Measurements from ENCODE around the gene ZNF320. TPM values are rescaled to one million over a fixed set of nuclear protein-coding genes. Genes with fewer than 3 reads are reported as not detected.

ZNF320 gene
- total and polyA plus RNA-seq, 9 of the 15 experiments (the other 6 are each of a cell fraction or from before 2014, with no cell fraction given) = 5.4 to 25.6 (median 11.7) TPM

DNA sequence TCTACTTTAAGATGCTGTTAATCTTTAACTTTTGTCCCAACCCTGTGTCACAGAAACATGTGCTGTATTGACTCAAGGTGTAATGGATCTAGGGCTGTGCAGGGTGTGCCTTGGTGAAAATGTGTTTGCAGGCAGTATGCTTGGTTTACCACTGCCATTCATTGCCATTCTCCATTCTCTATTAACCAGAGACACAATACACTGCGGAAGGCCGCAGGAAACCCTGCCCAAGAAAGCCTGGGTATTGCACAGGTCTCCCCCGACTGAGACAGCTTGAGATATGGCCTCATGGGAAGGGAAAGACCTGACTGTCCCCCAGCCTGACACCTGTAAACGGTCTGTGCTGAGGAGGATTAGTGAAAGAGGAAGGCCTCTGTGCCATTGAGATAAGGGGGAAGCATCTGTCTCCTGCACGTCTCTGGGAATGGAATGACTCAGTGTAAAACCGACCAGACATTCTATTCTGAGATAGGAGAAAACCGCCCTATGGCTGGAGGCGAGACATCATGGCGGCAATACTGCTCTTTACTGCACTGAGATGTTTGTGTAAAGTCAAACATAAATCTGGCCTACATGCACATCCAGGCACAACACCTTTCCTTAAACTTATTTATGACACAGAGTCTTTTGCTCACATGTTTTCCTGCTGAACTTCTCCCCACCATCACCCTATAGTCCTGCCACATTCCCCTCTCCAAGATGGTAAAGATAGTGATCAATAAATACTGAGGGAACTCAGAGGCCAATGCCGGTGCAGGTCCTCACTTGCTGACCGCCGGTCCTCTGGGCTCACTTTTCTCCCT is 38.9 kb upstream of the ZNF320 start (continued):
- TF ChIP-seq, protein P1, sequence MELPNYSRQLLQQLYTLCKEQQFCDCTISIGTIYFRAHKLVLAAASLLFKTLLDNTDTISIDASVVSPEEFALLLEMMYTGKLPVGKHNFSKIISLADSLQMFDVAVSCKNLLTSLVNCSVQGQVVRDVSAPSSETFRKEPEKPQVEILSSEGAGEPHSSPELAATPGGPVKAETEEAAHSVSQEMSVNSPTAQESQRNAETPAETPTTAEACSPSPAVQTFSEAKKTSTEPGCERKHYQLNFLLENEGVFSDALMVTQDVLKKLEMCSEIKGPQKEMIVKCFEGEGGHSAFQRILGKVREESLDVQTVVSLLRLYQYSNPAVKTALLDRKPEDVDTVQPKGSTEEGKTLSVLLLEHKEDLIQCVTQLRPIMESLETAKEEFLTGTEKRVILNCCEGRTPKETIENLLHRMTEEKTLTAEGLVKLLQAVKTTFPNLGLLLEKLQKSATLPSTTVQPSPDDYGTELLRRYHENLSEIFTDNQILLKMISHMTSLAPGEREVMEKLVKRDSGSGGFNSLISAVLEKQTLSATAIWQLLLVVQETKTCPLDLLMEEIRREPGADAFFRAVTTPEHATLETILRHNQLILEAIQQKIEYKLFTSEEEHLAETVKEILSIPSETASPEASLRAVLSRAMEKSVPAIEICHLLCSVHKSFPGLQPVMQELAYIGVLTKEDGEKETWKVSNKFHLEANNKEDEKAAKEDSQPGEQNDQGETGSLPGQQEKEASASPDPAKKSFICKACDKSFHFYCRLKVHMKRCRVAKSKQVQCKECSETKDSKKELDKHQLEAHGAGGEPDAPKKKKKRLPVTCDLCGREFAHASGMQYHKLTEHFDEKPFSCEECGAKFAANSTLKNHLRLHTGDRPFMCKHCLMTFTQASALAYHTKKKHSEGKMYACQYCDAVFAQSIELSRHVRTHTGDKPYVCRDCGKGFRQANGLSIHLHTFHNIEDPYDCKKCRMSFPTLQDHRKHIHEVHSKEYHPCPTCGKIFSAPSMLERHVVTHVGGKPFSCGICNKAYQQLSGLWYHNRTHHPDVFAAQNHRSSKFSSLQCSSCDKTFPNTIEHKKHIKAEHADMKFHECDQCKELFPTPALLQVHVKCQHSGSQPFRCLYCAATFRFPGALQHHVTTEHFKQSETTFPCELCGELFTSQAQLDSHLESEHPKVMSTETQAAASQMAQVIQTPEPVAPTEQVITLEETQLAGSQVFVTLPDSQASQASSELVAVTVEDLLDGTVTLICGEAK (IDR thresholded peaks at IDR 0.05) = 0 out of 2 replicates have a peak, but pooled peaks have one; percentile 3
- TF ChIP-seq, protein P1 (CRISPR knock-in tag; IDR thresholded peaks at IDR 0.05) = no peak
- TF ChIP-seq FOXK2 (conservative IDR thresholded peaks at IDR 0.05 in 1 of 2, IDR thresholded peaks at IDR 0.05 in 1 of 2; ENCODE audit: low read depth in 2 of 2) = 0 out of 4 replicates have a peak, but pooled peaks of 1 of the 2 experiments have one; percentile 34
- TF ChIP-seq TCF3 (CRISPR knock-in tag; IDR thresholded peaks at IDR 0.05) = peak; percentile 99
- no peak for TF ChIP-seq ZNF707 (CRISPR knock-in tag; conservative IDR thresholded peaks at IDR 0.05)
- peak; percentile 93 for TF ChIP-seq FOSL1 (tag; conservative IDR thresholded peaks at IDR 0.05)
- TF ChIP-seq, protein P2, sequence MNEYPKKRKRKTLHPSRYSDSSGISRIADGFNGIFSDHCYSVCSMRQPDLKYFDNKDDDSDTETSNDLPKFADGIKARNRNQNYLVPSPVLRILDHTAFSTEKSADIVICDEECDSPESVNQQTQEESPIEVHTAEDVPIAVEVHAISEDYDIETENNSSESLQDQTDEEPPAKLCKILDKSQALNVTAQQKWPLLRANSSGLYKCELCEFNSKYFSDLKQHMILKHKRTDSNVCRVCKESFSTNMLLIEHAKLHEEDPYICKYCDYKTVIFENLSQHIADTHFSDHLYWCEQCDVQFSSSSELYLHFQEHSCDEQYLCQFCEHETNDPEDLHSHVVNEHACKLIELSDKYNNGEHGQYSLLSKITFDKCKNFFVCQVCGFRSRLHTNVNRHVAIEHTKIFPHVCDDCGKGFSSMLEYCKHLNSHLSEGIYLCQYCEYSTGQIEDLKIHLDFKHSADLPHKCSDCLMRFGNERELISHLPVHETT (CRISPR knock-in tag; conservative IDR thresholded peaks at IDR 0.05 in 1 of 2, IDR thresholded peaks at IDR 0.05 in 1 of 2) = peak in 1 of 2 experiments; percentile 96; a peak in 2 of 4 replicates
- peak; percentile 99 for TF ChIP-seq ZEB2 (IDR thresholded peaks at IDR 0.05)
- TF ChIP-seq BHLHE40 (IDR thresholded peaks at IDR 0.05; ENCODE audit: low read length) = peak; percentile 89
- TF ChIP-seq ZNF586 (CRISPR knock-in tag; conservative IDR thresholded peaks at IDR 0.05) = no peak
- no peak for TF ChIP-seq ZNF695 (CRISPR knock-in tag; IDR thresholded peaks at IDR 0.05)
- TF ChIP-seq, protein P3, sequence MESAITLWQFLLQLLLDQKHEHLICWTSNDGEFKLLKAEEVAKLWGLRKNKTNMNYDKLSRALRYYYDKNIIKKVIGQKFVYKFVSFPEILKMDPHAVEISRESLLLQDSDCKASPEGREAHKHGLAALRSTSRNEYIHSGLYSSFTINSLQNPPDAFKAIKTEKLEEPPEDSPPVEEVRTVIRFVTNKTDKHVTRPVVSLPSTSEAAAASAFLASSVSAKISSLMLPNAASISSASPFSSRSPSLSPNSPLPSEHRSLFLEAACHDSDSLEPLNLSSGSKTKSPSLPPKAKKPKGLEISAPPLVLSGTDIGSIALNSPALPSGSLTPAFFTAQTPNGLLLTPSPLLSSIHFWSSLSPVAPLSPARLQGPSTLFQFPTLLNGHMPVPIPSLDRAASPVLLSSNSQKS (CRISPR knock-in tag; IDR thresholded peaks at IDR 0.05) = no peak
- TF ChIP-seq DPF2 (IDR thresholded peaks at IDR 0.05) = peak; percentile 98
- TF ChIP-seq MXI1 (IDR thresholded peaks at IDR 0.05; ENCODE audit: low read depth, low read length) = peak; percentile 60; the same call in 1 of the 2 replicates
- TF ChIP-seq NR3C1 (CRISPR knock-in tag; IDR thresholded peaks at IDR 0.05) = no peak

Data from K562 (cell line).